OCI-M1 (cell line): ENCODE data around the gene VPS13C.

Source experiments
- DNase-seq: peaks from one replicate; lab custom pipeline; 2025; lab: John Stamatoyannopoulos, UW

The VPS13C gene

GRCh38 chr15:61856295-61856694 is 204.0 kb downstream of the VPS13C start:
- DNase-seq: no peak

DNA sequence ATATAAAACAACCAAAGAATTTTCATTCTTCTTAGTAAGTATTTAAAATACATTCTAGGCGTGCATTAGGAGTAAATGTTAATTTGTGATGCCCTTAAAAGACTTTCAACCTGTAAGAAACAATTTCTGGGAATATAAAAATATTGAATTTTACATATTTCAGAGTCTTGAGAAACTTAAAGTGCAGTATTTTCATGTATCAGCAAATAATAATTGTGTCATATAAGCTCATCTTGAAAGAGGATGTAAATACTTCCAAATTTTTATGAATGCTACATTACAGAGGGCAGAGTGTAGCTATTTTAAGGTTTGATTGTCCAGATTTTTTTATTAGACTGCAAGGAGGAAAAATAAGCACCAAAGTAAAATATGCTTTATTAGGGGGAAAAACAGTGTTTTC is 207.1 kb downstream of the VPS13C start:
- no peak for DNase-seq

DNA sequence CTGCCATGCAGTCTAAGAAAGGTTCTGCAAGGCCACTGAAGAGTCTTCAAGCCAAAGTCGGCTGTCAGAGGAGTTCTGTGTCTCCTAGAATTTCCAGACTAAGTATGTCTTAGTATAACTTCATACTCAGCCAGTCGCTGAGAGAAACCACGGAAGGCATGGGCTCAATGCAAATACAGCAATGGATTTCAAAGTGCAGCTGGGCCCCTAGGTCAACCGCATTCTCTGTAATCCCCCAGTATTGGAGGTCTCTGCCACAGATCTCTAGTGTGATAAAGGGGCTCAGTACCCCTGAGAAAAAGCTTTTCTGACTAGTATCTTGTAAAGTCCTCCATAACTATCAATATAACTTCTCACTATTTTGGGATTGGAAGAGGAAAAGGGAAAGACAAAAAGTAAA is 208.3 kb downstream of the VPS13C start:
- DNase-seq: no peak

- DNase-seq: no peak
These were observed 210.8 kb downstream of the VPS13C start for GRCh38 chr15:61849447-61849846.

- no peak for DNase-seq
These were observed 218.8 kb downstream of the VPS13C start for GRCh38 chr15:61841466-61841865.

GRCh38 chr15:61840090-61840489 is 220.2 kb downstream of the VPS13C start:
- no peak for DNase-seq

DNA sequence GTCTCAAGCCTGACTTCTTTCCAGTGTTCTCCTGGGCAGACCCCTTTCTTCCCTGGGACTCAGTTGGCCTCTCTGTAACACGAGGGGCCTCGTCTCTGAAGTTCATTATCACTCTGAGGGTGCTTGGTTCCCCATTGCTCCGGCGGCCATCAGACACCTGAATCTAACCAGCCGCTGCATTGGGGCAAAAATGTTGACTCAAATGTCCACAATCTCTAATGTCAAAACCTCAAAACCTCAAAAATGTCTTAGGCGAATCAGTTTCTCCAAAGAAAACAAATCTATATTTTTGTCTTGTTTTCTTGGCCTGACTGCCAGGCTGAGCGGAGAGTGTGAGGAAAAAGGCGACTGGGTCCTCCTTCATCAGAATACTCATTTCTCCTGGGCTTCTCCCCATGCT is 220.7 kb downstream of the VPS13C start:
- DNase-seq: no peak

GRCh38 chr15:61835496-61836106 is 224.6 kb downstream of the VPS13C start:
- DNase-seq: peak; percentile 71

DNA sequence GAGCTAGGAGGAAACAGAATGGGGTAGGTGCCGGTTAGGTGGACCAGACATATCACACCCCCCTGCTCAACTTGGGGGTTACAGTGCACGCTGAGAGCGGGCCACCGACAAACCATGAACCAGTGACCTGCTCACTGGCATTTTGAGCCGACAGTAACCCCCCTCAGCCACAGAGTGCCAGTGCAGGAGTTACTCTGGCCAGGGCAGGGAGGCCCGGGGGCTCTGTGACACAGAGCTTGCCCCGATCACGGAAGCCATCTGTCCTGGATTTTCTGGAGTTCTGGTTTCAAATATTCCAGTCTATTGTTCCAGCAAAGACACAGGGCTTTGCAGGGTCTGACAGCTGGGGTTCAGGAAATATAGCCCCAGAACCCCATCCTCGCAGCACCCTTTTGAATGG is 225.2 kb downstream of the VPS13C start:
- no peak for DNase-seq

- DNase-seq: peak; percentile 91
These were observed 226.1 kb downstream of the VPS13C start for GRCh38 chr15:61834076-61834697.

GRCh38 chr15:61832223-61832622 is 228.0 kb downstream of the VPS13C start:
- DNase-seq: no peak

- DNase-seq: no peak
These were observed 228.7 kb downstream of the VPS13C start for GRCh38 chr15:61831505-61831921.

DNA sequence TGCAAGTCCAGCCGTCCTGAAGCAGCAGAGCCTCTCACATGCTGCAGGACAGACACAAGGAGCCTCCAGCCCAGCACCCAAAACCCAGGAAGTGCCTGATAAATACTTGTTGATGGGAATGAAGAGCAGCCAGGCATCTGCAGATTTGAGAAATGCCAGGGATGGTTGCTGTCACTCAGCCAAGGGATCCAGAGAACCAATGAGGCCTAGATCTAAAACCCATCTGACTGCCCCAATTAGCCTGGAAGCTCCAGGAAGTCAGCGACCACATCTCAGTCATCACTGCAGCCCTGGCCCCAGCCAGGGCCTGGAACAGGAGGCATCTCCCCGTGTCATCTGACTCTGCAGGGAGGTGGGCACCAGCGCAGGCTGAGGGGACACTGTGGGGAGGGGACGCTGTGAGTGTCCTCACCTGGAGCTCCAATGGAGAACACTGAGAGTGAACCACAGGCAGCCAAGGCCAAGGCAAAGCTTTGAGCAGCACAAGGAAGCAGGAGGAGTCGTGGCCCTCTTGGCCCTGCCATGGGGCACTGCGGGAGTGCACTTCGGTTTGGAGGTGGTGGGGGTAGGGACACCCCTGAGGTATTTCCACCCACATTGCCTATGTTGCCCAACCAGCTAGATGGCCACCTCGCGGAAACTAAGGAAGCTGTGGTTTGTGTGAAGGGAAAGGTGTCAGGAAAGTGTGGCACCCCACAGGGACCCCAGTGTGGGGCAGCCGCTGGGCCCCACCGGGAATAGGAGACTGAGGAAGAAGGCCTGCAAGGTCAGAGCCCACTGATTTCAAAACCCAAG is 229.5 kb downstream of the VPS13C start:
- no peak for DNase-seq

DNA sequence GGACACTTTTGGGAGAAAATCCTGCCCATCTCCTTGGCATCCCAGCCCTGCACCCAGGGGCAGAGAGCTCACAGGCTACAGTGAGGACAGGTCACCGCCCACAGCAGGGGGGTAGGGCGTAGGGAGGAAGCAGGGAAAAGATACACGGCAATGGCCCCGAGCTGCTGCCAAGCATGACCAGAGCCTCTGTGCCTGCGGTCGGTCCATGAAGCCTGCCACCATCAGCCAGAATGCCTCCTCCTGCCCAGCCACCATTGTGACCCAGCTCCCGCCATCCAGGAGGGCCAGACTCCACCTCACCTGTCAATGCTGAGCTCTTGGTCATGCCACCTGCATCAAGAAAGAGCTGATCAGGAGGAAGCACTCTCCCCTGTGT is 230.7 kb downstream of the VPS13C start:
- DNase-seq: no peak

- no peak for DNase-seq
These were observed 231.3 kb downstream of the VPS13C start for GRCh38 chr15:61828860-61829513.

- no peak for DNase-seq
These were observed 232.2 kb downstream of the VPS13C start for GRCh38 chr15:61828008-61828407.

DNA sequence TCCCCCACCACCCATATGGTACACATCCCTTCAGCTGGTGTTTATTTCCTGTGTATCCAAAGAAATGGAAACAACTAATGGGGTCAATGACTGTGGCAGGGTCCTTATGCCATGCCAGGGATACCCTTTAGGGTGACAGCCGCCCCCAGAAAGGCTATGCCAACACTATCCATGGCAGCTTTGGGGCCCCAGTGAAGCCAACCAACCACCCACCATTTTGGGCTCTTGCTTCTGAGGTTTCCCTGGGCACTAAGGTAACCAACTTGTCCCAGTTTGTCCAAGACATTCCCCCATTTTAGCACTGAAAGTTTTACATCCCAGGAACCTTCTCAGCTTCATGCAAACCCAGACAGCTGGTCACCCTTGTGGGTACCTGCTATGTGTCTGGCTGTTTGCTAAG is 233.1 kb downstream of the VPS13C start:
- DNase-seq: no peak

GRCh38 chr15:61824291-61824690 is 236.0 kb downstream of the VPS13C start:
- DNase-seq: no peak

GRCh38 chr15:61822511-61822910 is 237.7 kb downstream of the VPS13C start:
- DNase-seq: no peak

GRCh38 chr15:61820951-61821350 is 239.3 kb downstream of the VPS13C start:
- DNase-seq: no peak

DNA sequence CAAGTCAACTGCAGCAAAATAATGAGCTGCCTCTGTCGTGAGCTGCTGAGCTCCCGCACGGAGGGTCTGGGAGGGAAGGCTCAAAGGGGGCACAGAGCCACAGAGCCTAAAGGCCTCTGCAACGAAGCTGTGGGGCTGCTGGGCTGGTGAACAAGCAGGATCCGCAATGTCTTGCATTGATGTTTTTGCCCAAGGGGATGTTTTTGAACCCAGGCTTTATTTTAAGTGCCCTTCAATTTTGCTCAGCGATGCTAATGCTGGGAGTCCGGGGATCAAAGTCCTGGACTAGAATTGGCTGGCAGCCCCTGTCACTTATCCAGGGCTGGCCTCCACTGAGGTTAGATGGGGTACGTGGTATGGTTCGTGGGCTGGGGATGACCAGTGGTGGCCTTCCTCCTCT is 240.0 kb downstream of the VPS13C start:
- DNase-seq: no peak

GRCh38 chr15:61819386-61819785 is 240.9 kb downstream of the VPS13C start:
- DNase-seq: no peak

GRCh38 chr15:61818801-61819200 is 241.4 kb downstream of the VPS13C start:
- no peak for DNase-seq
